Fibroblast of skin of right quadriceps (primary cell): ENCODE data around the gene KLHDC4.

Source experiments
- DNase-seq: peaks from one replicate; pipeline ENCODE4 v3.0.0-alpha.2; 2013

The KLHDC4 gene

DNA sequence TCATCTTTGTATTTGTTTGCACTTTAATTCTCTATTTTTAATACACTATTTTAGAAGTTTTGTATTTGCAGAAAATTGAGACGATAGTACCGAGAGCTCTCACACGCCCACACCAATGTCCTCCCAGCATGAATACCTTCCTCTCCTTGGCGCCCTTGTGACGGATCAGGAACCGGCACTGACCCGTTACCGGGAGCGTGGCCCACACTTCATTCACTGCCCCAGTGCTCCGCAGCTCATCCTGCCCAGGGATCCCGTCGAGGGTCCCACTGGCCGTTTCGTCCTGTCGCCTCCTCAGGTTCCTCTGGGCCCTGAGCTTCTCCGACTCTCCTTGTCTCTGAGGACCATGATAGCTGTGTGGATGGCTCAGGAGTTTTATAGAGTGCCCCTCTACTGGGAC, 50.6 kb downstream of the KLHDC4 start:
- DNase-seq, result no peak

DNA sequence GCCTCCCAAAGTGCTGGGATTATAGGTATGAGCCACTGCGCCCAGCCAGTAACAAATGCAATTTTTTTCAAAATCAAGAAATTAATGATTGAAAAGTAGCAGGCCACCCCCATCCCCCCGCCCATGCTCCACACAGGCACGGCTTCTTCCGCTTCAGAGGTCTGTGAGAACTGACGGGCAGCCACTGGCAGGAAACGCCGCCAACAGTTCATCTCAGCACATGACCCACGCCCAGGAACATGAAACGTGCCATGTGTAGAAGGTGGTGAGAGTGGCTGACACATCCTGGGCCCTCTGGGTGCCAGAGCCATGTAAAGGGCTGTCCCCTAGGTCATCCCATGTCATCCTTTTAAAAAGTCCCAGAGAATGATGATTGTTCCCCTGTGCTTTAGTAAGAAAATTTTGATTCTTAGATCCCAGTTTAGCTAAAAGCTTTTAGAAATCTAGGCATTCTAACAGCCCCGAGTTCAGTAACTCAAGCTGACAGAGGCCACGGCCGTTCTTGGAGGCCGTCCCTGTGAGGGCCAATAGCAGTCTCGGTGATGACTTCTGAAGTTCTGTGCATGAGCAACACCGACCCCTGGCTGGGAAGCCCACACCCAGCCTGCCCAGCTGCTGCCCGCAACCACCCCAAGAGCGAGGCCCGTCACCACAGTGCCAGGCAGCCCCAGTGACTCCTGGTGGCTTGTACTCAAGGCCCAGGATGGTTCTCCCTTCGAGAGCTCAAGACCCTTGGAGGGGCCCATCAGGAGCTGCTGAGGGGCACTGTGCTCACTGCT, 52.1 kb downstream of the KLHDC4 start:
- no peak for DNase-seq

DNA sequence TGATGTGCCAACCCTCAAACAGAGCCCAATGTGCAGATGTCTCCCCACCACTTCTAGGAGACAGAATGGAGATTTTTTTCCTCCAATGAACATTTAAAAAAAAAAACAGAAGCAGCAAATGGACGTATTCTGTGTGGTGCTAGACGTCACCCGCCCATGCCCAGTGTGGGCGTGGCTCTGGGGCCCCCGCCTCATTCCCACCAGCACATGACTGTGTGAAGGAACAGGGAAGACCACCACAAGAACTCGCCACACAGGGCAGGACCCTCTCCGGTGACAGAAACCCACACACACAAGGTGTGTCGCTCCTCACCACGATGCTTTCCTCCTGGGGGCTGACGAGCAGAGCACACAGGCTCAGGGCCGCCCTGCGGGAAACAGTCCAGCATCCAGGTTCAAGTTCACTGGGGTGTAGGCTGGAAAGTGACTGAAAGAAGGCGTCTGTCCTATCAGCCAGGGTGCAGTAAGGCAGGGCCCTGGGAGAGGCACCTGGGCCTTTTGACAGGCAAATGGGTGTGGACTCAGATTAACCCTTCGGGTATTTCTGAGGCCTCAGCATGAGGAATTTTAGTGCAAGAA, 53.5 kb downstream of the KLHDC4 start:
- DNase-seq, result no peak

DNA sequence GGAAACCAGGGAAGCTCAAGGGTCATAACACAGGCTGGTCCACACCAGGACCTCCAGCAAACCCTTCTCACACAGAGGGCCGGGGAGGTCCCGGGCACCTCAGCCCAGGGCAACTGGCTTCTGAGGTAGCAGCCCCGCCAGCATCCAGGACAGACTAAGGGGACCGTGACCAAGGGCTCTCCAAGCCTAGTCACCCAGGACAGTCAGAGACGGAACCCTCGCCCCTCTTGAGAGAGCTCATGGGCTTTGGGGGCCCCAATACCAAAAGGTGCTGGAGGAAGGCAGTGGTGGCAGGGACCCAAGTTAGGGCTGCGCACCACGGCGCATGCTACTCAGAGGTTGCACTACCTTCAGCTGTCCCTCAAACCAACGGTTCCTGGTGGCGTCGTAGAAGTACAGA, 54.9 kb downstream of the KLHDC4 start:
- DNase-seq, result no peak

DNA sequence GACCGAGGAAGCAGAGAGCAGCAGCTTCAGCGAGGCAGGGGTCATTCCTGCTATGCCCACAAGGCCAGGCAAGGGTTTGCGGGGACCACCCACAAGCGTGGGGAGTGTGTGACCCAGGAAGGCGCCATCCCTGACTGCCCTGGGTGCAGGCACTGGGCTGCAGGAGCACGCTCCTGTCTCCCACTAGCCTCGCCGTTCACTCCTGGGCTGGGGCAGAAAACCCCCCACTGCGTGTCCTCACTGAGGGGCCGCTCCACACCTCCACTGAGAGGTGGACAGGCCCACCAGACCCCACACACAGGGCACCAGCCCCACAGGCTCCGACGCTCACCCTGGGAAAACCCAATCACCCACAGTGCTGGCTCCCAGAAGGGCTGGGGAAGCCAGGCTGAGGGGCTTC, 56.1 kb downstream of the KLHDC4 start:
- DNase-seq, result no peak

DNA sequence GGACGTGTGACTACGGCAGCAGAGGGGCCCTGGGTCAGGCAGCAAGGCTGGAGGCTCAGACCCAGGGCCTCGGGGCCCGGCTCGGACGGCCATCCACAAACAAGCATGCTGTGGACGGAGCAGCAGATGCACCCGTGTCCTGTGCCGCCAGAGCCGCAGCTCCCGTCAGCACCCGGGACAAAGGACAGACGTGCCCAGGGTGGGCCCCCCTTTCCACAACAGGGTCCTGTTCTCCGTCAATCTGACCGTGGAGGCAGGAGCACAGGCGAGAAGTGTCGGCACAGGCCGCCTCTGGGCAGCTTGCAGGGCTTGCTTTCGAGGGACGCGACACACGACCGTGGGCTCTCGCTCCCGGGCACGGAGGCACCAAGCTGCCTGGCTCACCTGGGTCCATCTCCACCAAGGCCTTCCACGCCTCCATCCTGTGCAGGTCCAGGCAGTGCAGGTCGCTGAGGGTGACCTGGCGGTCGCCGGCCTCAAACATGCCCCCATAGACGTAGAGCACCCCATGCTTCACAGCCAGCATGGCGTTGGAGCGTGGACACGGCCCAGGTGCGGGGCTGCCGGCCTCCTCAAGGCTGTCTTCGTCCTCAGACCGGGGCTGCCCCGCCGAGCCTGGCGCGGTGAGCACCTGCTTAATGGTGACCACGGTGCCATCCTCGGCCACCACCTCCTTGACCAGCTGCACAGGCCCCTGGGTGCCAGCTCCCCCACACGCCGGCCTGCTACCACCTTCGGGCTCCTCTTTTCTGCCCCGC, 56.7 kb downstream of the KLHDC4 start:
- DNase-seq, result no peak

DNA sequence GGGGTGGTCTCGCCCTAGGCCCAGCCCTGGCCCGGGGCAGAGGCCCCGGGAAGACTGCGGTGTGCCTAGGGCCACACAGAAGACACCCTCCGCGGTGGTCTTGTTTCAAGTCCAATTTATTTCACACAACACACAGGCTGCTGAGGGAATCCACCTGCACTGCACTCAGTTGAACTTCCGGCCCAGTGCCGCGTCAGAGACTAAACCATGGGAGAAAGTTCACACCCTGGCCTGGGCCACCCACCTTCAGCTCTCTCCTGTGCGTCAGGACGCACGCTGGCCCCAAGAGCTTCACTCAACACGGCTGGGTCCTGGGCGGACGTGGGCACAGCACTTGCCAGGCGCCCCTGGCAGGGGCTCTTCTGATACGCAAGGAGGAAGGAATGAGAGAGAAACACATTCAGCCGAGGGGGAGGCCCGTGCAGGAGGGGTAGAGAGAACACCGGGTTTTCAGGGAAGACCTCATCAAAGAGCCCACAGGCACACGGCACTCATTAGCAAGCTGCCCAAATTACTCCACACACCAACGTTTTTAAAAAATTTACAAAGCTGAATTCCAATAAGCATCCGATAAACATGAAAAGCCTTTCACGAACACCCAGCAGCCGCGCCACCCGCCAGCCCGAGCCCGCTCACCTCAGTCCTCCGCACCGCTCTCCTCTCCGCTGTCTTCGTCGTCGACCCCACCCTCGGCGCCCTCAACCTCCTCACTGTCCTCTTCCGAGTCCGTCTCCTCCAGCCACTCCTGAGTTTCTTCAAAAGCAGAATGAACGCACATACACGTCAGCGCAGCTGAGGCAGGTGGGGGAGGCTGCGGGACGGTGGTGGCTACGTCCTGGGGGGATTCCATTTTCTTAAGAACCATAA, 57.8 kb downstream of the KLHDC4 start:
- no peak for DNase-seq

DNA sequence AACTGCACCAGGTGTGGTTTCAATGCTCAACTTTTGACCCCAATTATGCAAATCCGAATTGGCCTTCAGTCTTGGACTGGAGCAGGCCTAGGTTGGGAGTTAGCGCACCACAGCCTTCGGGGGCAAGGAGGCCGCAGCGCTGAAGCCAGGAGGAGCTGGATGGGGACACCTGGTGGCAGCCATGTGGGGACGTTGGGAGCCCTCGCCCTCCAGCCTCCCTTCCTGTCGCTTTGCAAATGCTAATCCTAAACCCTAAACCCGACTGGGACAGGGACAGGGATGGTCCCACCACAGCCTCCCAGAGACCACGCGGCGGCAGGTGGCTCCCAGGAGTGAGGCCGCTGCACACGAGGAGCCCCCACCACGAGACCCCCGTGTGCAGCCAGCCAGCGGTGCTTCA, 58.7 kb downstream of the KLHDC4 start:
- DNase-seq, result no peak

DNA sequence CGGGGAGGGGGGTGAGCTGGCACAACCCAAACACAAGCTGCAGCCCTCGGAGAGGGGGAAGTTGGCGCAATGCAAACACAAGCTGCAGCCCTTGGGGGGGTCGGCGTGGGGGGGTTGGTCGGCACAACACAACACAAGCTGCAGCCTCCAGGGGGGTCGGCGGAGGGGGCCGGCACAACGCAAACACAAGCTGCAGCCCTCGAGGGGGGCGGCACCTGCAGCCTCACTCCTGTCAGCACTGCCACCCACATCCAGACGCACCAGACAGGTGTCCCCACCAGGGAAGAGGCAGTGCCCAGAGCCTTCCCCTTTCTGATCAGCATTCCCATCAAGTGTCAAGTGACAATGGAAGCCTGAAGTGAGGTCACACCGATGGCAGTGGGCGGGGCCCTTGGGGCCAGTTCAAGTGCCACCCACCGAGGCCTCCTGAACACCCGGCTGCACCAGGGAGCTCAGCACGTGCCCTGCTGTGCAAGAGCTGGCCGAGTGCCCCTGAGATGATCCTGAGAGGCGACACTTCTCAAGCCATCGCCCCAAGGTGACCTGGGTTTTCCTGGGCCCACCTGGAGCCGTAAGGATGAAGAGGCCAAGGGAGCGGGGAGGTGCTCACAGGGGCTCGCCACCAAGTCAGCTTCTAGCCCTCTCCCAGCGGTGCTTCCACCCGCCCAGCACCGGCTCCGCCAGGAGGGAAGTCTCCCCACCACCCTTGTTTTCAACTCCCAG, 59.3 kb downstream of the KLHDC4 start:
- DNase-seq, result no peak

DNA sequence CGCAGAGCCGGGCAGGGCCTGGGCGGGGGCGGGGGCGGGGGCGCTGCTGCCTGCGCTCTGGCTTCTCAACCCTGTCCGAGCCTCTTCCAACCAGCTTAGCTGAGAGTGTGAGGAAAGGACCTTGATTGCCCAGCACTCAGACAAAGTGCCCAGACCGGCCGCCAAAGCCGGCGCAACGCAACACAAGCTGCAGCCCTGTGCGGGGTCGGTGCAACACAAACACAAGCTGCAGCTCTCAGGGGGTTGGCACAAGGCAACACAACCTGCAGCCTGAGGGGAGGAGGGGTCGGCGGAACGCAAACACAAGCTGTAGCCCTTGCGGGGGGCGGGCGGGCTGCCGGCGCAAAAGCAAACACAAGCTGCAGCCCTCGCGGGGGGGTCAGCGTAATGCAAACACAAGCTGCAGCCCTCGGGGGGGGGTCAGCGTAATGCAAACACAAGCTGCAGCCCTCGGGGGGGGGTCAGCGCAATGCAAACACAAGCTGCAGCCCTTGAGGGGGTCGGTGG, 60.0 kb downstream of the KLHDC4 start:
- DNase-seq, result no peak

DNA sequence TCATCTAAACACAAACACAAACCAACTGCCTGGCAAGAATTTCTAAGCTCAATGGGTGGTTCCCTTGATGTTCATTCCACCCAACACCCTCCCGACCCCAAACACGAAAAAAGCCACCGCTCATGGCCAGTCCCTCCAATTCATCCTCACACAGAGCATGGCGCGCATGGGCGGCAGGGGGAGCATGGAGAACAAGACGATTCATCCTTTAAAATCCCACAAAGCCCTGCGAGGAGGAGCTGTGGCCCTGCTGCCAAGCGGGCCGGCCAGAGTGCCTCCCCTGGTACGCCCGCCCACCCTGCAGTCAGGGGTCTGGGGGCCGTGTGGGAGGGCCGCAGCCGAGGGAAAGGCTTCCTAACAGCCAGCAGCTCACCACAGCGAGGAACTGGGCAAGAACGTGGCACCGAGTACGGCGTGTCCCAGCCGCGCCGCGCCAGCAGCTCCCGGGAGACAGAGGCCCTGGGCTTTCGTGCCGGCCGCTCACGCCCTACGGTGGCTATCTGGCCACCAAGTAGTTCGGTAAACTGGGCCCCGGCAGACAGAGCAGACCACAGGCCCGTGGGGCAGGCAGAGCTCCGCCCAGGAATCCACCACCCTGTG, 60.9 kb downstream of the KLHDC4 start:
- DNase-seq, result no peak

DNA sequence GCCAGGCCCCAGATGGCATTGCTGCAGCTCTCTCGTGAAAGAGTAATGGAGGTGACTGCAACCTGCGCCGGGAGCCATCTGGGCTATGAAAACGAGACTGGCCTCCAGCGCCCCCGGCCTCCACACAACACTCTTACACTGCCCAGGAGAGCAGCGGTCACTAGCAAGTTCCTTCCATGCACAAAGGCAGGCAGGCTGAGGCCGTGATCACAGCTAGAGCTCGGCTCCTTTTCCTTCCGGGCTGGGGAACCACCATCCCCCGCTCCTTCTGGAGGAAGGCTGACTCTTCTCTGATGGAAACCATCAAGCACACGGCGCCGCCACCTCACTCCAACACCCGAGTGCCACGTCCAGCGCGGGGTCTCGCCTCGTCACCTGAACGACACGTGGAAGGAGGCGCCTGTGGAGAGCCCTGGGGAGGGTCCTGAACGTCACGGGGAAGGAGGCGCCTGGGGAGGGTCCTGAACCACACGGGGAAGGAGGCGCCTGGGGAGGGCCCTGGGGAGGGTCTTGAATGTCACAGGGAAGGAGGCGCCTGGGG, 61.9 kb downstream of the KLHDC4 start:
- DNase-seq, result no peak

DNA sequence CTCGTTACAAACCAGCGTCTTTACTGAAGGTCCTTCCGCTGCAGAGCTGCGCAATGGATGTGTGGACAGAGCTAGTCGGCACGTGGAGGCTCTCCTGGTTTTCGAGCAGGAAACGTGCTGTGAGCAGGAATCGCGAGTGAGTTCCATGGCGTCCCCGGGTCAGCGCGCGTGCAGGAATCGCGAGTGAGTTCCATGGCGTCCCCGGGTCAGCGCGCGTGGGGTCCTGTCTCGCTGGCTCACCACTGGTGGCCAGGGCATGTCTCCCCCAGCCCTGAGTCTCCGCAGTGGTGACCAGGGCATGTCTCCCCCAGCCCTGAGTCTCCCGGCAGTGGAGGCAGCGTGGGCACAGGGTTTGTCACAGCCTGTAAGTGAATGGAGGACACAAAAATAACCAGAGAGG, 62.7 kb downstream of the KLHDC4 start:
- no peak for DNase-seq

DNA sequence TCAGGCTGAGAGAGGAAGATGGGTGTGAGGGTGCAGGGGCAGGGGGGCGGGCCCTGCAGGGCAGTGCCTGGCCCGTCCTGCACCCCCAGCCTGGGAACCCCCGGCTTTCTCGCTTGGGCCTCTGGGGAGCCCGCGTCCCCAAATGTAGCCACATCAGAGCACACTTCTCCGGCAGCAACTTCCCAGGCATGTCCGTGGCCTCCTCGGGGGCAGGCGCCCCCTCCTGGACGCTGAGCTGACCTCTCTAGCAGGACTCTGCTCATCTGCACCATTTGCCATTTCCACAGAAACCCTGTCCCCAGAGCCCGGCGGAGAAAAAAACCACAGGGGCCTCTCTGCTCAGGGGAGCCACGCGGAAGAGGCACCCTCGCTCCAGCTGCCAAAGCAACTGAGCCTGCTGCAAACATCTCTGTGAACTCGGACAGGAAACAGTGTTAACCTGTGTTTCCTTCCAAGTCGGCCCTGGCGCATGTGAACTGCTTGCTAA, 63.4 kb downstream of the KLHDC4 start:
- no peak for DNase-seq

DNA sequence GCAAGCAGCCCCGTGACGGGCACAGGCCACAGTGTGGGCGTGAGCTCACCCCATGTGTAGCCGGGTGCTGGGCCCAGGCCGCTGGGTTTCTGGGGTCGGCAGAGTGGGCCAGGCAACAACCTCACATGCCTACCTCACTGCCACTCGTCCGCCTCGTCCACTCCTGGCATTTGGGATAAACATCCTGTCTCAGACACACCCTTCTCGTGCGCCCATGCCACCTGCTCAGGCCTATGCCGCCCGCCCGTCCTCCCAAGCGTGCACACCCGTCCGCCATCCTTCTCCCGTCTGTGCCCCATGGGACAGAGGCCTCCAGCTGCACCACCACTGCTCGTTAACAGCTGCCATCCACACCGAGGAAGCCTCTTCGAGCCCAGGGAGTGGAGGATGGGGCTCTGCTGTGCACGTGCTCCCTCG, 64.3 kb downstream of the KLHDC4 start:
- DNase-seq, result no peak

DNA sequence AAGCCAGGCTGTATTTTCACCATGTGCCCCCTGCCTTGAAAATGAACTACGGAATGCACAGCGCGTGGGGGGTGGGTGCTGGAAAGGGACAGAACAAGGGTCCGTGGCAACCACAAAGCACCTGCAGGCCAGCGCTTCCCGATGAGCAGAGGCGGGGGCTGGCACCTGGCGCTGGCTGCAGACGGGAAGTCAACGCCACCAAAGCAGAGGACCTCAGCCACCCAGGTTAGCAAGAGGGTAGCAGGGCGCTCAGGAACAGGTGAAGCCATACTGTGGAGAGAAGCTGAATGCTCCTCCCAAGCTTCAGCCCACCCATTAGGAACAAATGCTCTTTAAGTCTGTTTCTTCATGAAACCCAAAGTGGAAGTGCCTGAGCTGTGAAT, 64.7 kb downstream of the KLHDC4 start:
- no peak for DNase-seq

DNA sequence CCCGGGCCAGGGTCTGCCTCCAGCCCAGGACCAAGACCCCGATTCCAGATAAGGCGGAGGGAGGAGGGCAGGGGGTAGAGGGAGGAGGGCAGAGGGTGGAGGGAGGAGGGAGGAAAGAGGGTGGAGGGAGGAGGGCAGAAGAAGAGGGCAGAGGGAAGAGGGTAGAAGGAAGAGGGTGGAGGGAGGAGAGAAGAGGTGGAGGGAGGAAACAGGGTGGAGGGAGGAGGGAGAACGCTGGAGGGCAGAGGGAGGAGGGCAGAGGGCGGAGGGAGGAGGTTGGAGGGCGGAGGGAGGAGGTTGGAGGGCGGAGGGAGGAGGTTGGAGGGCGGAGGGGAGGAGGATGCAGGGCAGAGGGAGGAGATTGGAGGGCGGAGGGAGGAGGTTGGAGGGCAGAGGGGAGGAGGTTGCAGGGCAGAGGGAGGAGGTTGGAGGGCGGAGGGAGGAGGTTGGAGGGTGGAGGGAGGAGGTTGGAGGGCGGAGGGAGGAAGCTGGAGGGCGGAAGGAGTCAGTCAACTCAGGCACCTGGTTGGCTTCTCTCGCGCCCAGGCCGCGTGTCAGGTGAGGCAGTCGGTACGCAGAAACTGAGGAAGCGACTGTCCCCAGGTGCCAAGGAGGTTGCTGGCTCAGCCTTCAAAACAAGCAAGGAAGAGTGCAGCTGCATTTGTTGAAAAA, 65.2 kb downstream of the KLHDC4 start:
- DNase-seq, result no peak

DNA sequence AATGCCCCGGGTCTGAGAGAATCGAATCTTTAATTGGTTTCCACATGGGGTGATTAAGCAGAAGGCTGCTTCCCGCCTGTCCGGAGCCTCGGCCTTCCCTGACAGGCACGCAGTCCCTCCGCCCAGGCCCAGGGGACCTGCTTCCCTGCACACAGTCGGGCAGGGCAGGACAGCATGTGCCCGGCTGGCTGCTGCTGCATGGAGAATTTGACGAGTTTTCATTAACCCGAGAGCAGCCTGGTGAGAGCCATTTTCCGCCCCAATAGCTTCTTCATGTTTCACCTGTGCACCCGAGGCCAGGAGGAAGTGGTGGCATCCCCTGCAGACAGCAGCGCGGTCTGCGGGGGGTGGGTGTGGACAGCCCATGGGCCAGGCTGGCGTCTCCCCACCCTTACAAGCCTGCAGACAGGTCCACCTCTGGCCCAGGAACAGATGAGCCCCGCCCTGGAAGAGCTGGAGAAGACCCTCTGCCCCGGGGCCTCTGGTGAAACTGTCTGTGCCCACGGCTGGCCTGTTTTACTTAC, 67.0 kb downstream of the KLHDC4 start:
- DNase-seq, result no peak

DNA sequence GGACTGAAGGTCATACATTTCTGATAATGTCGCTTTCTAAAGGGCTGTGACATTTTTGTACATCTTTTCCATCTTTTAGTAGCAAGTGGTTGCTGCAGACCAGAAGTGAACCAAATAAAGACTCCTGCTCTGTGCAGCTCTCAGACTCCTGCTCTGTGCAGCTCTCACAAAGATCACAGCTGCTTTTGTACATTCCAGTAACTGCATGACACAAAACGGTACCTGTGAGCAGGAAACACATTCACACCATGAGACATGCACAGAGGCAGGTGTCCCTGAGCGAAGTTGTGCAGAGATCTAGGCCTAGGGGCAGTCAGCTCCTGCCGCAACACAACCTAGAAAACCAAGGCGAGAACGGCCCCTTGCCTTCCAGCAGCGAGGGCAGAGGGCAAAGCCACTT, 67.5 kb downstream of the KLHDC4 start:
- DNase-seq, result no peak

DNA sequence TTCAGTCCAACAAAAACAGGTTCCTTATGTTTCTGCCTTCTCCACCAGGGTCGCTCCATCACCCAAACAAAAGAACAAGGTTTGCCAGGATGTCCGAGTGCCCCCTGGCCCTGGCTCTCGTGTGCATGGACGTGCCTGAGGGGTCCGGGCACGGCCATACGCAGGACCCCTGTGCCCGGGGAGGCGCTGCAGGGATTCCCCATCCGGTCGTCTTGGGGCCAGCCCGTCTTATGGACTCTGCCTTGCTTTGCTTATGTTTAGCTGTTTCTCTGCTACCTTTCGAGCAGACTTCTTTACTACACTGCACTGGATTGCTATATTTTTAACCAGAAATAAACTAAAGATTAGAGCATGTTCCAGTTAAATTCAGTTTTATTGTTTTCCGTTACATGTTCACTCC, 68.0 kb downstream of the KLHDC4 start:
- no peak for DNase-seq

DNA sequence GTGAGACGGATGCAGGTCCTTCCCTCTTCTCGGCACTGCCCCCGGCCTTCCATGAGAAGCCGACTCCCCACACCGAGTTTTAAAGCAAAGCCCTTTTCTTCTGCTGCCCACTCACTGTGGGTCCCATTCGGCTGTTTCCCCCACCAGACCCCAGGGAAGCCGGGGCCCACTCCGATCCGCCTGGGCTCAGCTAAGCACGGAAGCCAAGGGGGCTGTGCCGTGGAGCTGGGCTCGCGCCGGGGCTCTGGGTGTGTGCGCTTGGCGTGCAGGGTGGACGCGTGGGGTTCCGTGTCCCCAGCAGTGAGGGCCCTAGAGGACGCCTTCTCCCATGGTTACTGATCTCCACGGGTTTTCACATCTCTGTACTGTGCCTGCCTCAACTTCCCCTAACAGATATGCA, 68.5 kb downstream of the KLHDC4 start:
- DNase-seq, result no peak
